SK-N-SH (cell line): ENCODE results near the gene SNAP23. TPM values are rescaled to one million over a fixed set of nuclear protein-coding genes. Genes with fewer than 3 reads are reported as not detected.

Experiments used
- CTCF ChIA-PET: fragments of 300-600, 350-600 bp; formaldehyde crosslinking; extraction: SDS; loops from one replicate; lab custom pipeline; 2021; lab: Yijun Ruan, JAX
- POLR2A ChIA-PET: fragments of 350-600 bp; sonication (Branson Sonifier 250); formaldehyde crosslinking; extraction: SDS; loops from one replicate; lab custom pipeline; 2020; ENCODE audit warnings: antibody characterized with exemption, inconsistent platforms; lab: Yijun Ruan, JAX
- DNase-seq: peaks from one replicate; pipeline ENCODE4 v3.0.0; 2012
- H2AFZ ChIP-seq: fragments of 200-600 bp; sonication (generic); 2 replicates; pipeline ENCODE4 v1.8.1; 2016; ENCODE audit warnings: antibody characterized with exemption, mild to moderate bottlenecking, low read depth
- H3F3A ChIP-seq: fragments of 200-600 bp; sonication (generic); replicated peaks from 2 replicates; pipeline ENCODE3; 2016; ENCODE audit warnings: antibody characterized with exemption, mild to moderate bottlenecking; ENCODE audit not compliant: insufficient read depth
- H3K27ac ChIP-seq, 2 experiments: fragments of 200-500 bp in 1 of 2; fragments of 200-600 bp in 1 of 2; sonication (Bioruptor generic) in 1 of 2; sonication (generic), shearing (Covaris generic) in 1 of 2; 2 replicates each; pipeline versions ENCODE4 v1.5.1 to v1.6.1; 2014 to 2016; ENCODE audit warnings: low read depth in 2 of 2, inconsistent platforms in 1 of 2, low read length in 1 of 2, mild to moderate bottlenecking in 1 of 2, mixed read lengths in 1 of 2
- H3K27me3 ChIP-seq: fragments of 200-600 bp; sonication (generic), shearing (Covaris generic); 2 replicates; pipeline ENCODE4 v1.6.1; 2016; ENCODE audit warnings: mixed run types; ENCODE audit not compliant: insufficient read depth
- H3K36me3 ChIP-seq, 2 experiments: fragments of 200-500 bp in 1 of 2; fragments of 200-600 bp in 1 of 2; sonication (Bioruptor generic) in 1 of 2; sonication (generic) in 1 of 2; replicated peaks in 1 of 2; 2 replicates each; pipeline versions ENCODE3 to v1.5.1; 2014 to 2016; ENCODE audit warnings: low read length in 1 of 2, mild to moderate bottlenecking in 1 of 2; ENCODE audit not compliant: insufficient read depth in 2 of 2, control insufficient read depth in 1 of 2
- H3K4me1 ChIP-seq, 2 experiments: fragments of 200-500 bp in 1 of 2; fragments of 200-600 bp in 1 of 2; sonication (Bioruptor generic) in 1 of 2; sonication (generic), shearing (Covaris generic) in 1 of 2; 2 replicates each; pipeline versions ENCODE4 v1.5.1 to v1.6.1; 2014 to 2016; ENCODE audit warnings: low read depth in 1 of 2, low read length in 1 of 2, mixed run types in 1 of 2; ENCODE audit not compliant: insufficient read depth in 2 of 2, control insufficient read depth in 1 of 2
- H3K4me2 ChIP-seq: fragments of 200-600 bp; sonication (generic), shearing (Covaris generic); 2 replicates; pipeline ENCODE4 v1.6.1; 2017; ENCODE audit warnings: mixed run types
- H3K4me3 ChIP-seq, 2 experiments: fragments of 200-500 bp in 1 of 2; fragments of 200-600 bp in 1 of 2; sonication (Bioruptor generic) in 1 of 2; sonication (generic), shearing (Covaris generic) in 1 of 2; 2 replicates each; pipeline versions ENCODE4 v1.5.1 to v1.8.1; 2014 to 2016; ENCODE audit warnings: low read depth in 2 of 2, inconsistent platforms in 1 of 2, low read length in 1 of 2, mild to moderate bottlenecking in 1 of 2, mixed read lengths in 1 of 2, moderate library complexity in 1 of 2
- H3K79me2 ChIP-seq: fragments of 200-600 bp; sonication (generic); 2 replicates; pipeline ENCODE4 v1.8.1; 2017; ENCODE audit warnings: mild to moderate bottlenecking; ENCODE audit not compliant: insufficient read depth
- H3K9ac ChIP-seq: fragments of 200-600 bp; sonication (generic); 2 replicates; pipeline ENCODE4 v1.6.1; 2017; ENCODE audit warnings: mixed run types
- H3K9me2 ChIP-seq: fragments of 200-600 bp; sonication (generic); 2 replicates; pipeline ENCODE4 v1.6.1; 2017; ENCODE audit warnings: mixed run types
- H3K9me3 ChIP-seq: fragments of 200-600 bp; sonication (generic); 2 replicates; pipeline ENCODE4 v1.6.1; 2017; ENCODE audit warnings: mixed run types, mild to moderate bottlenecking, moderate library complexity
- H4K20me1 ChIP-seq: fragments of 200-600 bp; sonication (generic); 2 replicates; pipeline ENCODE4 v1.6.1; 2017; ENCODE audit warnings: mild to moderate bottlenecking, mixed run types; ENCODE audit not compliant: insufficient read depth
- ELF1 ChIP-seq: IDR thresholded peaks from 2 replicates; pipeline ENCODE4 v1.4.0; 2012
- EP300 ChIP-seq, 2 experiments: IDR thresholded peaks; 2 replicates each; pipeline versions ENCODE4 v1.4.0 to v1.6.1; 2012; ENCODE audit warnings: borderline replicate concordance in 1 of 2, low read depth in 1 of 2, low read length in 1 of 2
- GABPA ChIP-seq: IDR thresholded peaks from 2 replicates; pipeline ENCODE4 v1.4.0; 2012; ENCODE audit warnings: low read depth, mild to moderate bottlenecking
- MEF2A ChIP-seq: IDR thresholded peaks from 2 replicates; pipeline ENCODE4 v1.4.0; 2012; ENCODE audit warnings: low read depth, borderline replicate concordance
- MXI1 ChIP-seq: IDR thresholded peaks from 2 replicates; pipeline ENCODE4 v1.6.1; 2012; ENCODE audit warnings: mild to moderate bottlenecking, low read depth, low read length, improper control_type of control experiment
- NFIC ChIP-seq: IDR thresholded peaks from 2 replicates; pipeline ENCODE4 v1.4.0; 2012; ENCODE audit warnings: borderline replicate concordance
- NRF1 ChIP-seq: IDR thresholded peaks from 2 replicates; pipeline ENCODE4 v1.6.1; 2012; ENCODE audit warnings: low read depth, mild to moderate bottlenecking, low read length
- RXRA ChIP-seq: IDR thresholded peaks from 2 replicates; pipeline ENCODE4 v1.4.0; 2012; ENCODE audit warnings: low read depth, mild to moderate bottlenecking, borderline replicate concordance
- SIN3A ChIP-seq: IDR thresholded peaks from 2 replicates; pipeline ENCODE4 v1.6.1; 2012; ENCODE audit warnings: low read depth, mild to moderate bottlenecking, low read length, moderate library complexity, borderline replicate concordance
- SMC3 ChIP-seq: IDR thresholded peaks from 2 replicates; pipeline ENCODE4 v1.6.1; 2012; ENCODE audit warnings: low read depth, low read length, improper control_type of control experiment
- TCF12 ChIP-seq: IDR thresholded peaks from 2 replicates; pipeline ENCODE4 v1.4.0; 2012
- TEAD4 ChIP-seq: IDR thresholded peaks from 2 replicates; pipeline ENCODE4 v1.4.0; 2012; ENCODE audit warnings: mild to moderate bottlenecking, borderline replicate concordance; ENCODE audit not compliant: insufficient read depth
- YY1 ChIP-seq: IDR thresholded peaks from 2 replicates; pipeline ENCODE4 v1.4.0; 2012; ENCODE audit warnings: low read depth, mild to moderate bottlenecking
- WGBS: methylation state at CpG from one replicate; pipeline ENCODE4 v1.1.6; 2017; ENCODE audit warnings: low lambda C conversion rate; 5-methylcytosine and 5-hydroxymethylcytosine counted together
- polyA plus RNA-seq, 3 experiments: library from polyadenylated mRNA; depleted of rRNA; stranded (reverse); fragments of >200 nt; gene quantifications; 2 replicates each; pipeline ENCODE4 v1.2.3, GENCODE V29; 2012
- TF ChIP-seq, protein P1 (sequence below): IDR thresholded peaks from 2 replicates; pipeline ENCODE4 v1.6.1; 2012; ENCODE audit warnings: mild to moderate bottlenecking, low read depth, low read length, moderate library complexity
- TF ChIP-seq, protein P2 (sequence below): IDR thresholded peaks from 2 replicates; pipeline ENCODE4 v1.4.0; 2012; ENCODE audit warnings: low read depth, borderline replicate concordance
- TF ChIP-seq, protein P3 (sequence below): IDR thresholded peaks from 2 replicates; pipeline ENCODE4 v1.4.0; 2012; ENCODE audit warnings: low read depth
- TF ChIP-seq, protein P4 (sequence below): fragments of 150-350 bp; IDR thresholded peaks from 2 replicates; pipeline ENCODE4 v1.6.1; 2016; ENCODE audit warnings: mild to moderate bottlenecking, low read depth, low read length
- TF ChIP-seq, protein P5 (sequence below): IDR thresholded peaks from 2 replicates; pipeline ENCODE4 v1.4.0; 2012; ENCODE audit warnings: low read depth, borderline replicate concordance

The SNAP23 gene
- polyA plus RNA-seq, 1 of the 3 experiments (the other 2 are of a cell fraction) = 39.2 TPM

DNA sequence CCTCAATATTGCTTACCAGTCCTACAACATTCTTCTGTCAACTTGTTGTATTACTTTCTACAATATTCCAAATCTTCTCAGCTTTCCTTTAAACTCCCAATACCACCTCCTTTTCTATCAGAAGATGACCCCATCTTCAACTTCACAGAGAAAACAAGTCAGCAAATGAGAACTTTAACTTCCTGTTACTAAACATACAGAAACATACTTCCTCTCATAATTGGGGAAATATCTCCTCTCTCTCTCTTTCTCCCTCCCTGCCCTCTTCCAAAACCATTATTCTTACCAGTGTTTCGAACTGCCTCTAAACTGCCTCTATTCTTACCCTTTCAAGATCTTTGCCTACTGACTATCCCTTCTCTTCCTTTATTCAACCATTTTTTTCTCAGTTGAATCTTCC lies 1.8 kb upstream of the SNAP23 start (continued):
- TF ChIP-seq, protein P1, sequence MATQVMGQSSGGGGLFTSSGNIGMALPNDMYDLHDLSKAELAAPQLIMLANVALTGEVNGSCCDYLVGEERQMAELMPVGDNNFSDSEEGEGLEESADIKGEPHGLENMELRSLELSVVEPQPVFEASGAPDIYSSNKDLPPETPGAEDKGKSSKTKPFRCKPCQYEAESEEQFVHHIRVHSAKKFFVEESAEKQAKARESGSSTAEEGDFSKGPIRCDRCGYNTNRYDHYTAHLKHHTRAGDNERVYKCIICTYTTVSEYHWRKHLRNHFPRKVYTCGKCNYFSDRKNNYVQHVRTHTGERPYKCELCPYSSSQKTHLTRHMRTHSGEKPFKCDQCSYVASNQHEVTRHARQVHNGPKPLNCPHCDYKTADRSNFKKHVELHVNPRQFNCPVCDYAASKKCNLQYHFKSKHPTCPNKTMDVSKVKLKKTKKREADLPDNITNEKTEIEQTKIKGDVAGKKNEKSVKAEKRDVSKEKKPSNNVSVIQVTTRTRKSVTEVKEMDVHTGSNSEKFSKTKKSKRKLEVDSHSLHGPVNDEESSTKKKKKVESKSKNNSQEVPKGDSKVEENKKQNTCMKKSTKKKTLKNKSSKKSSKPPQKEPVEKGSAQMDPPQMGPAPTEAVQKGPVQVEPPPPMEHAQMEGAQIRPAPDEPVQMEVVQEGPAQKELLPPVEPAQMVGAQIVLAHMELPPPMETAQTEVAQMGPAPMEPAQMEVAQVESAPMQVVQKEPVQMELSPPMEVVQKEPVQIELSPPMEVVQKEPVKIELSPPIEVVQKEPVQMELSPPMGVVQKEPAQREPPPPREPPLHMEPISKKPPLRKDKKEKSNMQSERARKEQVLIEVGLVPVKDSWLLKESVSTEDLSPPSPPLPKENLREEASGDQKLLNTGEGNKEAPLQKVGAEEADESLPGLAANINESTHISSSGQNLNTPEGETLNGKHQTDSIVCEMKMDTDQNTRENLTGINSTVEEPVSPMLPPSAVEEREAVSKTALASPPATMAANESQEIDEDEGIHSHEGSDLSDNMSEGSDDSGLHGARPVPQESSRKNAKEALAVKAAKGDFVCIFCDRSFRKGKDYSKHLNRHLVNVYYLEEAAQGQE = no peak
- TF ChIP-seq, protein P2, sequence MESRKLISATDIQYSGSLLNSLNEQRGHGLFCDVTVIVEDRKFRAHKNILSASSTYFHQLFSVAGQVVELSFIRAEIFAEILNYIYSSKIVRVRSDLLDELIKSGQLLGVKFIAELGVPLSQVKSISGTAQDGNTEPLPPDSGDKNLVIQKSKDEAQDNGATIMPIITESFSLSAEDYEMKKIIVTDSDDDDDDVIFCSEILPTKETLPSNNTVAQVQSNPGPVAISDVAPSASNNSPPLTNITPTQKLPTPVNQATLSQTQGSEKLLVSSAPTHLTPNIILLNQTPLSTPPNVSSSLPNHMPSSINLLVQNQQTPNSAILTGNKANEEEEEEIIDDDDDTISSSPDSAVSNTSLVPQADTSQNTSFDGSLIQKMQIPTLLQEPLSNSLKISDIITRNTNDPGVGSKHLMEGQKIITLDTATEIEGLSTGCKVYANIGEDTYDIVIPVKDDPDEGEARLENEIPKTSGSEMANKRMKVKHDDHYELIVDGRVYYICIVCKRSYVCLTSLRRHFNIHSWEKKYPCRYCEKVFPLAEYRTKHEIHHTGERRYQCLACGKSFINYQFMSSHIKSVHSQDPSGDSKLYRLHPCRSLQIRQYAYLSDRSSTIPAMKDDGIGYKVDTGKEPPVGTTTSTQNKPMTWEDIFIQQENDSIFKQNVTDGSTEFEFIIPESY = no peak
- TF ChIP-seq SMC3 = no peak

DNA sequence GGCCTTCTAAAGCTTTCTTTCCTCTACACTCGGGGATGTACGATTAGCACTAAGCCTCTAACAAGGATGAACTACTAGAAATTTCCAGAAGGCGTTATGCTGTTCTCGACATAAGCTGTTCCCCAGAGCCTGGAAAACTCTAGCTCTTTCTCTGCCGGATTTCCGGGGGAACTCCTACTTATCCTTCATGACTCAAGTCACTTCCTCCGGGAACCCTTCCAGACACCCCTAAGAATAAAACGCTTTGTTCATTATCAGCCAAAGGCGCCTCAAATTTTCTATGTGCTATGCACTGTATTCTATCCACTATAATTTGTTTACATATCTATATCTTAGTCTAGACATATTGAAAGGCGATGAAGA lies 455 bp upstream of the SNAP23 start:
- H3K27me3 ChIP-seq = no peaks in the 10 kb centered on the region
- no peak for TF ChIP-seq SIN3A
- TF ChIP-seq, protein P3, sequence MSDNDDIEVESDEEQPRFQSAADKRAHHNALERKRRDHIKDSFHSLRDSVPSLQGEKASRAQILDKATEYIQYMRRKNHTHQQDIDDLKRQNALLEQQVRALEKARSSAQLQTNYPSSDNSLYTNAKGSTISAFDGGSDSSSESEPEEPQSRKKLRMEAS = no peak
- TF ChIP-seq ELF1 = no peak
- TF ChIP-seq NFIC = no peak; the same call in 1 of the 2 replicates
- TF ChIP-seq SMC3 = no peak
- TF ChIP-seq YY1 = no peak
- TF ChIP-seq TCF12 = no peak
- no peak for TF ChIP-seq NRF1
- TF ChIP-seq RXRA = no peak
- no peak for TF ChIP-seq MXI1
- TF ChIP-seq, protein P2 = no peak
- peak in 1 of 2 experiments; percentile 64; a peak in 2 of 4 replicates for TF ChIP-seq EP300 (IDR thresholded peaks at IDR 0.05; ENCODE audit: borderline replicate concordance in 1 of 2, low read depth in 1 of 2, low read length in 1 of 2)
- peak; percentile 56; the same call in 1 of the 2 replicates for TF ChIP-seq GABPA
- TF ChIP-seq, protein P4, sequence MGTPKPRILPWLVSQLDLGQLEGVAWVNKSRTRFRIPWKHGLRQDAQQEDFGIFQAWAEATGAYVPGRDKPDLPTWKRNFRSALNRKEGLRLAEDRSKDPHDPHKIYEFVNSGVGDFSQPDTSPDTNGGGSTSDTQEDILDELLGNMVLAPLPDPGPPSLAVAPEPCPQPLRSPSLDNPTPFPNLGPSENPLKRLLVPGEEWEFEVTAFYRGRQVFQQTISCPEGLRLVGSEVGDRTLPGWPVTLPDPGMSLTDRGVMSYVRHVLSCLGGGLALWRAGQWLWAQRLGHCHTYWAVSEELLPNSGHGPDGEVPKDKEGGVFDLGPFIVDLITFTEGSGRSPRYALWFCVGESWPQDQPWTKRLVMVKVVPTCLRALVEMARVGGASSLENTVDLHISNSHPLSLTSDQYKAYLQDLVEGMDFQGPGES = no peak
- TF ChIP-seq MEF2A = no peak
- TF ChIP-seq, protein P5, sequence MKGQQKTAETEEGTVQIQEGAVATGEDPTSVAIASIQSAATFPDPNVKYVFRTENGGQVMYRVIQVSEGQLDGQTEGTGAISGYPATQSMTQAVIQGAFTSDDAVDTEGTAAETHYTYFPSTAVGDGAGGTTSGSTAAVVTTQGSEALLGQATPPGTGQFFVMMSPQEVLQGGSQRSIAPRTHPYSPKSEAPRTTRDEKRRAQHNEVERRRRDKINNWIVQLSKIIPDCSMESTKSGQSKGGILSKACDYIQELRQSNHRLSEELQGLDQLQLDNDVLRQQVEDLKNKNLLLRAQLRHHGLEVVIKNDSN = no peak
- TF ChIP-seq TEAD4 = no peak
- TF ChIP-seq, all 33 proteins: peak for 2
- peak overlapping the region; percentile 74 for H2AFZ ChIP-seq
- peak; percentile 27 for DNase-seq
- H3K27ac ChIP-seq = peak overlapping the region; percentile 90 to 99
- peak overlapping the region; percentile 86 for H3K4me2 ChIP-seq
- whole genome bisulfite sequencing = 12% methylated on average over 10 of the region's 10 CpGs
- POLR2A ChIA-PET = interaction anchor here (0.7 to 1.5 kb wide), 4 partner anchors 12 to 219 kb away, joined by 3 to 6 read pairs (median 5); partner anchors contain the start of genes HAUS2, LRRC57 and STARD9
- peaks cover 8 to 20% of the 10 kb centered on the region in 2 experiments for H3K4me1 ChIP-seq
- H3K36me3 ChIP-seq = no peaks in the 10 kb centered on the region
- H3K79me2 ChIP-seq = peaks cover 53% of the 10 kb centered on the region
- H3K9me3 ChIP-seq = no peaks in the 10 kb centered on the region
- peak overlapping the region; percentile 73 for H3K4me3 ChIP-seq
- H3K9me2 ChIP-seq = no peaks in the 10 kb centered on the region
- CTCF ChIA-PET = interaction anchor here (1.3 to 1.4 kb wide), 2 partner anchors 8 to 23 kb away, joined by 3 read pairs; no protein-coding TSS in a partner anchor
- H4K20me1 ChIP-seq = peaks cover 4% of the 10 kb centered on the region; the same call in 1 of the 2 replicates
- peaks cover 44% of the 10 kb centered on the region for H3F3A ChIP-seq
- H3K9ac ChIP-seq = peak overlapping the region; percentile 86
